DMS 273 (cell line): Measurements from ENCODE around the gene ERGIC1.
"Not testable (repeated sequence)": the region's sequence is repeated elsewhere in the genome, so short reads cannot be mapped to it uniquely, and the experiment has no call there.

Source experiments
- DNase-seq: peaks from one replicate; lab custom pipeline; 2025; ENCODE audit not compliant: unreplicated experiment; lab: John Stamatoyannopoulos, UW

The ERGIC1 gene

DNA sequence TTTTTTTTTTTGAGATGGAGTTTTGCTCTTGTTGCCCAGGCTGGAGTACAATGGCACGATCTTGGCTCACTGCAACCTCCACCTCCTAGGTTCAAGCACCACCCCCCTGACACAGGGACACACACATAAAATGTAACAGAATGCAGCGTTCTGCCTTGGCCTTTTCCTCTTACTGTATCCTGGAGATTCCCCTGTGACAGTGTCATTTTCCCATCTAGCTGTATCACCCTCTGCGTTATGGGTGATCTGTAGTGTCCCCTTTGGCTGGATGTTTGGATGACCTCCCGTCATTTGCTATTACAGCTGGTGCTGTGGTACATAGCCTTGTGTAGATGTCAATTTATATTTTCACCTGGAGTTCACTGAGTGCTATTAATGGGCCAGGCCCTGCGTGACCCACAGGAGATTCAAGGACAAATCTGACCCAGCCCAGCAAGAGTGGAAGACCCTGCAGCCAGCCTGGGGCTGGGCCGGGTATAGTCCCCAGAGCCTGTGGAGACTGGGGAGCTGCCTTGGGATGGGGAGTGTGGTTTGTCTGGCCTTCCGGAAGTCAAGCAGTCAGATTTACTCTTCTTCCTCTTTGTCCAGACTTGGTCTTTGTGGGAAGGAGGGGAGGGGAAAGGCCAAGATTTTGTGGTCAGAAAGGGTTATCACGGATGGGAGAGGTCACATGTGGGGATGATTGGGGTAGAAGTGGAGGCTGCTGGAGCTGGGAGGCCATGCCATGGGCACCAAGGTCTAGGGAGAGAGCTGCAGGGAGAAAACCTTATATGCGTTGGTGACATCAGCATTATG, 43.6 kb downstream of the ERGIC1 start:
- no peak for DNase-seq

DNA sequence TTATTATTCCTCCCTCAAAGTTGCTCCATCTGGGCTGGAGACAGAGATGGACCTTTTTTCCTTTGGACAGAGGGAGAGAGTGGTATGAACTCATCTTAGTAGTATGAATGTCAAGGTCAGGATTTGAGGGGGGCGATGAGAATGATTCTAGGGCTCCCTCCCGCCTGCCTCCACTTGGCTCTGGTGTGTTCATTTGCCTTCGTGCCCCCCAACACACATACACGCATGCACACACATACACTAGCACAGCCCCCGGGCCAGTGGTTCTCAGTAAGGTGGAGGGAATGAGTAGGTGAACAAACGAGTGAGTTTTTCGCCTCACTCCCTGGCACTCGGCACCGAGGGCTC, 44.5 kb downstream of the ERGIC1 start:
- no peak for DNase-seq

DNA sequence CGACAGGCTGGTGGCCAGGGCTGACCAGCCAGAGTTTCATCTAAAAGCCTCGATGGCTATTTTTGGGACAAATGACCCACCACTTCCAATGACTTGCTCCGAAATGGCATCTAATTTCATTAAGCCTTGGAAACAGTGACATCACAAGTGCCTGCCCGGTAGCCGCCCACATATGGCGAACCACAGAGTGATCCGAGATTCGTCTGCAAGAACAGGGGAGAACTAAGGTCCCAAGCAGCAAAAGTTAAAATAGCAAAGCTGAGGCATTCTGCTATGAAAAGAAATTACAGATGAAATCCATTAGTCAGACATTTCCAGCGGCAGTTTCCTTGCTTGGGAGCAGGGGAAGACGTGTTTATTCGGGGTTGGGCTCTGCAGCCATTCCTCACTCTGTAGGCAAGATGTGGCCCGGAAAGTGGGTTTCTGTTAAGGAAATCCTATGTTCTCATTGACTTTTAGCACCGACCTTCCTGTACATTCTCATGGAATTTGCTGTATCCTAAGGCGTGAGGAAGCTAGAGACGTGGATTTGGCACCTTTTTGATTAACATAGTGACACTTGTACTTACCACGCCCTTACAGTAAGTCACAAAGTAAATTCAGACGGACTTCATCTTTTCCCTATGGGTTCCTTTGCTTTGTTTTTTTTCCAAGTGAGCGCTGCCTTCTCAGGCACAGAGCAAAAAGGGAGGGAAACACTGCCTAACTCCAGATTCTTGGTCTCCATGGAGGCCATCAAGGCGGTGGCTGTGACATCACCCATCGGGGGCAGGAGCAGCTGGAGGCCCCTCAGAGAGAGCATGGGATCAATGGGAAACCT, 45.1 kb downstream of the ERGIC1 start:
- DNase-seq = no peak

DNA sequence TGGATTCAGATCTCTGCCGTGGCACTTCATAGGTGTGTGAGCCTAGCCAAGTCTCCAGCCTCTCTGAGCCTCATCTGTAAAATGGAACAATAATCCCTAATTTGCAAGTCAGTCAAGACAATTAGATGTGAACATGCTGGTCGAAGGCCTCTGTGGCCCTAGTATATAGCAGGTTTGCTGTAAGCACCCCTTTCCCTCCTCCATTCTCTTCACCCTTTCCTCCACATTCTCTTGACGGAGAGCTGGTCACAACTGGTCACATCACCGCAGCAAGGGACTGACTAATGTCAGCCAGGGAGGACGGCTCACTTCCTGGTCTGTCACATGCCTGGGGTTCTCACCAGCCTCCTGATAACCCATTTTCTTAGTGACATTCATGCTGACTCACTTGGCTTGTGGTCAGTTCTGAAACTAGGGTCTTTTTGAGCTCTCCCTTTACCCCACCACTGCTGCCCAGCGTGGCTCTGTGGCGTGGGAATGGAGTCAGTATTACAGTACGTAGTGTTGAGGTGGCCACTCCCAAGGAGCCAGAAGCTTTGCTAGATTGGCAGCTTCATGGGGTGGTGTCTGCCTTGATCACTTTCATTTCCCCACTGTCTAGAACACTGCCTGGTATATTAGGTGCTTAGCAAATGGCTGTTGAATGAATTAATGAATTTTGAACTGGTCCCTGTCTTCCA, 47.8 kb downstream of the ERGIC1 start:
- DNase-seq = no peak

DNA sequence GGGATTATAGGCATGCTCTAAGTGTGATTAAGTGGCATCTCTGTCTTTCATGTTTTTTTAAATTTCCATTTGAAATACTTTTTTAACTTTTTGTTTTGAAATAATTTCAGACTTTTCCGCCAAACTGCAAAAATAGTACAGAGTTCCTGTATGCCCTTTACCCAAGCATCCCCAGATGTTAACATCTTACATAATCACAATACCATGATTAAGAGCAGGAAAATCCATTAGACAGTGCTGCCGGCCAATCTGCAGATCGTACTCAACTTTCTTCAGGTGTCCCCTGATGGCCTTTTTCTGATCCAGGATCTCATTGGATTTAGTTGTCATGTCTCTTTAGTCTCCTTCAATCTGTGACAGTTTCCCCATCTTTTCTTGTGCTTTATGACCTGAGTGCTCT, 49.0 kb downstream of the ERGIC1 start:
- no peak for DNase-seq

DNA sequence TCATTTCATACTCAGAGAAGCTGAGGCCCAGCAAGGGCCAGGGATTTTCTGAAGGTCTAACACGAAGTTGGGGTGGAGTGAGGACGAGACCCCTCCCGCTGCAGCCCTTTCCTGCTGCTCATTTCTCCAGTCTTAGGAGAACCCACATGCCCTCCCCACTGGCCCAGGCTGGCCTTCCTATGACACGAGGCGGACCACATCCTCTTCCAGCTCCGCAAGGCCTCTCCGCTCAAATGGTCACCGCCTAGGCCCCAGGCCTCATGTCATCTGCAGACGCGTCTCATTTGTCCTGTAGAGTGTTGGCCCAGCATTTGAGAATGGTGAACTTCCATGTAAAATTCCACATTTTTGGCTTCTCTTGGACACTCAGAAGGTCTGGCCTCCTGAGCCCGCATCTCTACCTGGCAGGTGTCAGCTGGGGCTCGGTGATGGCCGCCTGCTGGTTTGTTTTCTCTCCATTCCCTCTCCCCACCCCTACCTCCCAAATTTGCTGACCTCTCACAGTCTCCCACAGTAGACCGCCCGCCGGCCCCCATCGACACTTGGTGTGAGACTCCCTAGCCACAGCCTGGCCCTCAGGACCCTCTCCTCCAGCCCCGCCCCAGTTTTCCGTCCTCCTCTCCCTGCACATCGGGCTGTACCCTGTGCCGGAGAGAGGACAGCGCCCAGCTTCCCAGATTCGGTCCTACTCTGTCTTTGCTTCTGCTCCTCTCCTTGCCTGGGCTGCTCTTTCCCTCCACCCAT, 51.7 kb downstream of the ERGIC1 start:
- no peak for DNase-seq

DNA sequence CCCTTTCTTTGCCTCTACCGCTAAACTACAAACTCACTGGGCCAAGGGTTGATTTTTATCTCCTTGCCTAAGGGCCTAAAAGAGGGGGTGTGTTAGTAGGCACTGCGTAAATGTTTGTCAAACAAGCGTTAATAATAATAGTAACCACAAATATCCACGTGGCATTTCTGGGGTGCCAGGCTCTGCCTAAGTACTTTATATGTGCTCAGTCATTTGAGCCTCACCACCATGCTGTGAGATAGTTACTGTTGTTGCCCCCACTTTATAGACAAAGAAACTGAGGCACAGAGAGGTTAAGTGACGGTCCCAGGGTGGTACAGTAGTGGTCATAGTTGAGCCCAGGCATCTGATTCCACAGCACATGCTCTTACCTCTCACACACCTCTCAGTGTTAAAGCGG, 52.4 kb downstream of the ERGIC1 start:
- no peak for DNase-seq

DNA sequence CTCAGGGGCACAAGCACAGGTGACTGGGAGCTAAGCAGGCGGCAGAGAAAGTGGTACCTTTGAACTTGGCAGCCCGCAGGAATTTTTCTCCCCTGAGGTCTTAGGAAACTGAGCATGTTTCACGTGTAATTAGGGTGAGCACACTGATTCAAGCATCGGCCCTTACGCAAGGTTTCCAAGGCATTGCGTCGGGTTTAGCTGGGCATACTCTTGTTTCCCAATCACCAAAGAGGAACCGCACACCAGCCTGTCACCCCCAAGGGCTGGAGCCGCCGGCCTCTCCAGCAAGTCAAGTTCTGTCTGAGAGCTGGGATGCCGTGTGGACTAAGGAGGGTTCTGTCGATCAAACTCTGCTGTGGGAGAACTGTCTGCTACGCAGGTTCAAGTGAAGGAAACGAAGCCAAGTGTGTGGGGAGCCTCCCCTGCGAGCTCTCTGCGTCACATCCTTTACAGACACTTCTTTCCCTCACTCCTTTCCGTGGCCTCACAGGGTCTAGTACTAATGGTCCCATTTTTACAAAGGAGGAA, 53.0 kb downstream of the ERGIC1 start:
- DNase-seq = no peak

DNA sequence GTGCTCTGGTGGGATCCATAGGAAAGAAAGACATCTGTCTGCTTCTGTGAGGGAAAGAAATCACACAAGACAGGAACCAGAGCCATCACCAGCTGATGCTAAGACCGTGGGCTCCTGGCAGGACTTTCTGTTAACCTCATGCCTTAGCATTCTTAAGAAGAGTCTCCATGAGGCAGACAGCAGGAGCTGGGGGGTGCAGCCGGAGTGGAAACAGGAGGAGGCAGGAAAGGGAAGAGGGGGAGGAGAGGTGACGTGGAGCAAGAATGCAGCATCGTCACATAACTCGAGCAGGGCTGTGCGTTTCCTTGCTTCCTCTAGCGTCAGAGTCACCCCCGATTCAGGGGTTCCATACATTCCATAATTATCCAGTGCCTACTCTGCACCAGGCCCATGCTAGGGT, 53.6 kb downstream of the ERGIC1 start:
- DNase-seq = no peak

DNA sequence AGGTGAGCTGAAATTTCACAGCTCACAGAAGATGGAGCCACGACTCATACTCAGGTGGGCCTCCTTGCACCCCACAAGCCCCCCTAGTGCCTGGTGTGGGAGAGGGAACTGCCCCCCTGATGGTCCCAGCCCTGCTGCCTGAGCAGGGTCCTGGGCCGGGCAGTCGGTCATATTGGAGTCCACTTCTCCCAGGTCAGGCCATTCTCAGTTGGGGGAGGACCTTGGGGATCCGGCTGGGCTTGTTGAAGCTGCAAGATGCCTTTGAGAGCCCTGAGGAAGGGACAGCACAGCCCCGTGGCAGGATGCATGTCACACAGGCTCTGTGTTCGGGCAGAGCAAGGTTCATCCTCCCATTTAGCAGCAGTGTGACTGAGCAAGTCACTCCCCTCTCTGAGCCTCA, 56.6 kb downstream of the ERGIC1 start:
- DNase-seq = no peak

DNA sequence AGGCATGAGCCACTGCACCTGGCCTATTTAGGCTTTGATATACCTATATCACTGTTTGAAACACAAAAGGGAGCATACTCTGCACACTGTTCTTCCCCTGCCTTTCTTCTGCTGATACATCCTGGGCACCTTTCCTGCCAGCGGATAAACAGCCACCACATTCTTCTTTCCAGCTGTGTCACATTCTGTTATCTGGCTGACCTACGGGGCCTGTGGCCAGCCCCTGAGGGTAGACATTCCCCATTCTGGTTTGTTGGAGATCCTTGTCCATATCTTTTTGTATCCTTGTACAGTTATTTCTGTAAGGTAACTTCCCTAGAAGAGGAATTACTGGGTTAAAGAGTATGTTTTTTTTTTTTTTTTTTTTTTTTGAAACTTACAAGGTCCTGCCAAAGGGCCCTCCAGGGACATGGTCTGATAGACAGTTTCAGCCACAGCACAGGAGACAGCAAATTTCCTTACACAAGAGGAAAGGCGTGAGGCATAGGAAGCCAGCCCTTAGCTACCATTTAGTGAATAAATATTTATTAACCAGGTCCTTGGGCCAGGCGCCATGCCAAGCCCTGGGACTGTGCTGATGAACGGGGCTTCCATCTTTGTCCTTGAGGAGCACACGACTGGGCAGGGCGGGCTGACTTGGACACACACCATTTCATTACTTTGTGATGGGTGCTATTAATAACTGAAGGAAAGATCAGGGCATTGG, 57.8 kb downstream of the ERGIC1 start:
- DNase-seq = no peak

DNA sequence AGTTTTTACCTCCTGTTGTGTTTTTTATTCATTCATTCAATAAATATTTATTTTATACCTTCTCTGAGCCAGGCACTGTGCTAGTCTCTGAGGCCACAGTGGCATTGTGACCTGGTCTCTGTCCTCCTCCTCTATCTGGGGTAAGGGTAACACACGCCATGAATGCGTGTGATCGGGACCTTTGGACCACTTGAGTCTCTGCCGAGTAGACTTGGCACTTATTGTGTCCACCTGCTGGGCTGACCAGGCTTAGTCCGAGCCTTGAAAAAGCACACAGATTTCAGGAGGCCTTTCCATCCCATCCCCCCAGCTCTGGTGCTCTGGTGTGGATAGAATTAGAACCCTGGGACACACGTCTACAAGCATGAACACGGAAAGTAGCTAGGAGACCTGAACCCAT, 58.7 kb downstream of the ERGIC1 start:
- no peak for DNase-seq

DNA sequence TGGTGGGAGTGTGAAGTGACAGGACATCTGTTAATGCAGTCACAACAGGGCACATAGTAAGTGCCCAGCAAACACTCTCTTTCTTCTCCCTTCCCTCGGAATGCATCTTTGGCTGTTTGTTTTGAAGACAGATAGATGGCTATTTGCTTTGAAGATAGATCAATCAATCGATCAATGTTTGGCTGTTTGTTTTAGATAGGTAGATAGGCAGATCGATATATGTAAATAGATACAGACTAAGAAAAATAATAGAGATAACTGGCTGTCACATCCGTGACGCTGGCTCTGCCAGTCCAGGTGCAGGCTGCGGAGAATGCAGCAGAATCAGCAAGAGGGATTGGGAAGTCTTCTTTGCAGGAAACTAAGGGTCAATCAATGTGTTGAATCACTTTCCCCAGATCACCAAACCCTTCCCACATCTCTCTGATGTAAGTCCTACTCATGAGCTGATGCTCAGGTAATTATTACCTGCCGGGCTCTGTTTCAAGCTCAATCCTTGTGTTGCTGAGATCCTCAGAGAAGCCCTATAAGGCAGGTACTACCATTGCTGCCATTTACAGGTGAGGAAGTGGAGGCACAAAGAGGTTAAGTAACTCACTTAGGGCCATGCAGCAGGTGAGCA, 60.8 kb downstream of the ERGIC1 start:
- no peak for DNase-seq

DNA sequence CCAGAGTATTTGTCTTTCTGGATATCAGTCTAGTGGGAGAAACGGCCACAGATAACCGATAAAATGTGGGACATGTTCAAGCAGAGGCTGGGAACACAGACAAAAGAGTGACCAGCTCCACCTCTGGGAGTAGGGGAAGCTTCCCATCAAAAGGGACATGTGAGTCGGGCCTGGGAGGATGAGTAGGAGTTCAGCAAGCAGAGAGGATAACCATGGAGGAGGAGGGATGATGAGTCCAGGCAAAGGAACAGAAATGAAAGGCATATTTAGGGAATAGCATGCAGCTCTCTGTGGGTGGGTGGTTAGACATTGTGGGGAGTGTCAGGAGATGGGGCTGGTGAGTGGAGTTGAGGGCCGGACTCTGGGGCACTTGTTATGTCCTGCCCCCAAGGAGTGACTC, 61.5 kb downstream of the ERGIC1 start:
- no peak for DNase-seq

DNA sequence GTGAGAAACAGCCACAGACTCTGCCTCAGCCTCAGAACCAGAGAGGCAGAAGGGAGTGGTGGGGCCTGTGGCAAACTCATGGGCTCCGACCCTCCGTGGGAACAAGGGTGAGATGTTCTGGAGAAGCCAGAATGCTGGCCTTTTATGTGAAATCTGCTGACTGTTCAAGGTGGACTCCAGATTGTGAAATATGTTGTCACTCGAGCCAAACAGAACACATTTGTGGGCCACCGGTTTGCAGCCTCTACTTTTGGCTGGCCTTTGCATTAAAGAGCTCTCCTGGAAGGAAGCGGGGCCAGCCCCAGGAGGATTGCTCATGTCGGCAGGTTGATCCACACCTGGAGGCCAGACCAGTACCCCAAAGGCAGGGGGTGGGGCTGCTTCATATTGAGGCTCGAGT, 62.4 kb downstream of the ERGIC1 start:
- no peak for DNase-seq

DNA sequence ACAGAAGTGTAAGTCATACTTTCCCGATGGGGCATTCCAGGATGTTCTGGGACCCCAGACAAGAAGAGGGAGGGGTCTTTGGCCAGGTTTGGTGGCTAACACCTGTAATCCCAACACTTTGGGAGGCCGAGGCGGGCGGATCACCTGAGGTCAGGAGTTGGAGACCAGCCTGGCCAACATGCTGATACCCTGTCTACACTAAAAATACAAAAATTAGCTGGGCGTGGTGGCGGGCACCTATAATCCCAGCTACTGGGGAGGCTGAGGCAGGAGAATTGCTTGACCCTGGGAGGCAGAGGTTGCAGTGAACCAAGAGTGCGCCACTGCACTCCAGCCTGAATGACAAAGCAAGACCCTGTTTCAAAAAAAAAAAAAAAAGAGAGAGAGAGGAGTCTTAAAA, 63.0 kb downstream of the ERGIC1 start:
- DNase-seq = not testable (repeated sequence)

DNA sequence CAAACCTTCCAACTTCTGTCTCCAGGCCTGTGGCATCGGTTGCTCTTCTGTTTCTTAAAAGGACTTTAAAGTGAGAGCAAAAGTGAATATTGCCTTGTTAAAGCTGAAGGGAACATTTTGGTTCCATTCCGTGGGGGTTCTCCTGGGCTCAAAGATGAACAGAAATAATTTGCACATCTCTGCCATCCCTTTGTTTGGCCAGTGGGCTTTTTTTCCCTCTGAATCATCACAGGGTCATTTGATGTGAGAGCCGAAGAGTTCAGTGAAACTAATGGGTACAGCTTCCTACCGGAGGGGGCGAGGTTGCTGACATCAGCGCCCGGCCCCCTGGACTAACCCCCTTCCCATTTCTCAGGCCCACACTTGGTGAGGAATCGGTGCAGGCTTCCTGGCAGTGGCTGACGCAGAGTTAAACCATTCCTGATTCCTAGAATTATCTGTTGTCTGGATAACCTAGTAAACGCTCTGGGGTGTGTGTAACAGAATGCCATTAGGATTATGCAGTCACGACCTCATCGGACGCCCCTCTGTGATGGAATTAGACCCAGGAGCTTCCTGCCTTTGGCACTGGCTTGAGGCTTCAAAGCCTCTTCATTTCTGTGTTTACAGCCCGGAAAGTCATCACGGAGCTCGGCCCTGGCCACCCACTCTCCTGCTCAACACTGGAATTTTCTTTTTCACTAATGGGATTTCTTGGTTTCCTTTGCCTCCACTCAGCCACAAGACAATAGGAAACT, 63.6 kb downstream of the ERGIC1 start:
- no peak for DNase-seq

DNA sequence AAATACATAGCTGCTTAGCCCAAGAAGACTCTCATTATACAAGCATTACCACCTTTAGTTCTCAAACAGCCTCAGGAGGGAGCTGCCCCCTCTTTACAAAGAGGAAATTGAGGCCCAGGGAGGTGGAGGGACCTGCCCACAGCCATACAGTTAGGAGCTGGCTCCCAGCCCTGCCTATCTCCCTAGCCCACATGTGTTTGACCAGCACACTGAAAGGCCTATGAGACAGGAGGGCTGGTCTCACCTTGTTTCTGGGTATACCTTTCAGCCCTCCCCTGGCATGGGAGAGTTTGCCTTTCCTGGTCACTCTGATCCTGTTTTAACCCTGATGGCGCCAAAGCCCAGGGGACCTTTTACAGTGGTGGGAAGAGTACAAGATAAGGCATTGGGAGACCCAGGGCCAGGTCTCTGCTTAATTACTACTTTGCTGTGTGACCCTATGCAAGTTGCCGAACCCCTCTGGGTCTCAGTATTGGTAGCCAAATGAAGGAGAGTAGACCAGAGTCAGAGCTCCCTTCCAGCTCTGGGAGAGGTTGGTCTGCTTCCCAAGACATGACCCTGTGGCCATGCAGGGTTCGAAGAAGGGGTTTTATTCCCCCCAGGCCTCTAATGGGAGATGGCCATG, 64.3 kb downstream of the ERGIC1 start:
- no peak for DNase-seq

DNA sequence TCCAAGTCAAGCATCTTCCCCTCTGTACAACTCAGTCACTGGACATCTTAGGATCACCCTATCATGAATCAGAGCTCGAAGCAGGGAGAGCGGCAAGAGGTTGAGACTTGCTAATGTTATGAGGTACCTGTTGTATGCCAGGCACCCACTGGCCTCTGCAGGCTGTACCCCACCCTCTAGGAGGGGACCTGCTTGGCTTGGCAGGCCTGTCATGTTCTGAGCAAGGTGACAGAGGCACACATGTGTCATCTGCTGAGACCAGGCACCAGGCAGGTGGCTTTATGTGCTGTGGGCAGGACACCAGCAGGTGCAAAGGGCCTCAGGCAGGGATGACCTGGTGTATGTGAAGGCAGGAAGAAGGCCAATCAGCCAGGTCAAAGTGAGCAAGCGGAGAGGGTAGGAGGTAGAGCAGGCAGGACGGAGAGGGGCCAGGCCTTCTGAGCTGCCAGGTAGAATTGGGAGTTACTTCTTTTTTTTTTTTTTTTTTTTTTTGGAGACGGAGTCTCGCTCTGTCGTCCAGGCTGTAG, 64.9 kb downstream of the ERGIC1 start:
- DNase-seq = no peak
